ENCODE measurements around the gene ADCK1. TPM values are rescaled to one million over a fixed set of nuclear protein-coding genes. Genes with fewer than 3 reads are reported as not detected.
A peak's percentile ranks its signal among the peaks of the same experiment; 100 is the strongest.

Gene ADCK1
- total and polyA plus RNA-seq, 9 of the 15 experiments (the other 6 are each of a cell fraction or from before 2014, with no cell fraction given) = 2.8 to 8.9 (median 4.3) TPM

DNA sequence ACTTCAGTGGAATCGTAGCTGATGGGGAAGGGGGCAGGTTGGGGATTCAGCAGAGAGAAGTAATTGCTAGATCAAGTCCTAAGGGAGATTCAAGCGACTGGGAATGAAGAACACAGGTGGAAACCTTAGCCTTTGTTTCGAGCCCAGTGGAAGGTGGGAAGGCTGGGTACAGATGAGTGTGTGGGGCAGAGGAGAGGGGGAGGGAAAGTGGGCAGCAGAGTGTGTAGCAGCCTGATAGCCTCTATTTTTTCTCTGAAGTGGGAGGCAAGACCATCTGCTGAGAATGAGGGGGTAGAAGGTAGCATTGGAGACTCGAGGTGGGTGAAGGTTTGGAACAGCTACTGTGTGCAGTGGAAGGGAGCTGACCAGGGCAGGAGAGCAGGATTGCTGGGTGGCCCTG is 91.0 kb downstream of the ADCK1 start:
- H3K4me2 ChIP-seq (ENCODE audit: insufficient read depth, low read length) = no peak overlapping the region
- DNase-seq (ENCODE audit: extremely low read depth in 1 of 4, low spot score in 3 of 4) = no peak
- H3K79me2 ChIP-seq (ENCODE audit: control insufficient read depth, insufficient read depth, low read length) = no peaks in the 10 kb centered on the region
- BruUV-seq (replicated peaks) = no TSS peak
- ChIA-PET CTCF (ENCODE audit: low intra/inter-chr PET ratio) (no interaction called here), POLR2A (interaction anchor here (1.0 kb wide), 1 partner anchor 18 kb away, joined by 3 read pairs; no protein-coding TSS in a partner anchor)
- H3K4me1 ChIP-seq (replicated peaks in 1 of 2; ENCODE audit: control insufficient read depth in 2 of 2, insufficient read depth in 2 of 2, low read length in 2 of 2) = peaks cover 8 to 26% of the 10 kb centered on the region in 2 experiments; a peak in 4 of 5 replicates
- peaks cover 3% of the 10 kb centered on the region; the same call in 1 of the 2 replicates for H3K9me3 ChIP-seq (replicated peaks; ENCODE audit: control insufficient read depth, insufficient read depth, low read depth, low read length)
- in situ Hi-C loops (cut with MboI) = no loop called here
- no peak for TF ChIP-seq KDM5B (IDR thresholded peaks at IDR 0.05; ENCODE audit: insufficient replicate concordance, low read depth, low read length)
- no peaks in the 10 kb centered on the region for H3K9me1 ChIP-seq (ENCODE audit: control insufficient read depth, insufficient read depth, low read length)
- H2AFZ ChIP-seq (ENCODE audit: low read depth, low read length) = no peak overlapping the region
- H3K36me3 ChIP-seq (ENCODE audit: control insufficient read depth, insufficient read depth, low read length) = peaks cover 6% of the 10 kb centered on the region; the same call in 1 of the 3 replicates
- FAIRE-seq = no peak
- H3K27ac ChIP-seq (ENCODE audit: extremely low read depth, low read depth, low read length) = no peak overlapping the region
- no peak overlapping the region for H3K4me3 ChIP-seq
- H3K9ac ChIP-seq (ENCODE audit: insufficient read depth in 1 of 2, low read depth in 2 of 2, low read length in 2 of 2) = no peak overlapping the region
- 52% methylated on average over 4 of the region's 4 CpGs for WGBS (ENCODE audit: insufficient coverage, low coverage, missing lambda C conversion rate)
- no peak for ATAC-seq
- H4K20me1 ChIP-seq (replicated peaks; ENCODE audit: control insufficient read depth, insufficient read depth, low read length) = no peaks in the 10 kb centered on the region
- H3K27me3 ChIP-seq (ENCODE audit: control insufficient read depth in 2 of 2, insufficient read depth in 2 of 2, low read length in 2 of 2) = no peaks in the 10 kb centered on the region
- intact Hi-C loops (cut with micrococcal nuclease) = no loop called here

DNA sequence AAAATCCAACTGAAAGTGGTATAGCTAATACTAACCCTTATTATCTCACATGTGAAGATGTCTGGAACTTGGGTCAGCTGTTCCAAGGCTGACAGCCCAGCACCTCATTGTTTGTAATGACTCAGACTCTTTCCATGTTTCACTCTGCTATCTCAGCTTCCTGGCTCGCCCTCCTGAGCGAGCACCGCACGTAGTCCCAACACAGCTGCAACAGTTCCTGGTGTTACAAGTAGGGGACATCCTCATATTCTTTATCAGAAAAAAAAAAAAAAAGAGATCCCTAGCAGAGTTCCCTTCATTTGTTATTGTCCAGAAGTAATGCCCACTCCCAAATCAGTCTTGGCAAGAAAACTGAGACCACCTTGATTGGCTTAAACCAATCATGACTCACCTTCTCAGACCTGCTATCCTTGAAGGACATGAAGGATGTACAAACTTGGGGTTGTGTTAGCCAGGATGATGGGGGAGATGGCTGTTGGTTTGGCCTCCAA is 92.5 kb downstream of the ADCK1 start:
- peaks cover 6% of the 10 kb centered on the region; the same call in 1 of the 3 replicates for H3K36me3 ChIP-seq (ENCODE audit: control insufficient read depth, insufficient read depth, low read length)
- peak; percentile 39 to 75 (median 48) for DNase-seq (ENCODE audit: extremely low read depth in 1 of 4, low spot score in 3 of 4)
- intact Hi-C loops (cut with micrococcal nuclease) (no loop called here), in situ Hi-C loops (cut with MboI) (no loop called here)
- H3K27ac ChIP-seq (ENCODE audit: extremely low read depth, low read depth, low read length) = peak overlapping the region; percentile 85
- H3K4me2 ChIP-seq (ENCODE audit: insufficient read depth, low read length) = peak overlapping the region; percentile 73
- peaks cover 3 to 25% of the 10 kb centered on the region in 2 experiments; a peak in 4 of 5 replicates for H3K4me1 ChIP-seq (replicated peaks in 1 of 2; ENCODE audit: control insufficient read depth in 2 of 2, insufficient read depth in 2 of 2, low read length in 2 of 2)
- ATAC-seq = peak; percentile 95
- H2AFZ ChIP-seq (ENCODE audit: low read depth, low read length) = peak overlapping the region; percentile 71
- H3K9me3 ChIP-seq (replicated peaks; ENCODE audit: control insufficient read depth, insufficient read depth, low read depth, low read length) = peaks cover 3% of the 10 kb centered on the region; the same call in 1 of the 2 replicates
- no peak overlapping the region for H3K4me3 ChIP-seq
- H3K9ac ChIP-seq (ENCODE audit: insufficient read depth in 1 of 2, low read depth in 2 of 2, low read length in 2 of 2) = peak overlapping the region in 1 of 2 experiments; percentile 1; a peak in 1 of 4 replicates
- no peaks in the 10 kb centered on the region for H3K27me3 ChIP-seq (ENCODE audit: control insufficient read depth in 2 of 2, insufficient read depth in 2 of 2, low read length in 2 of 2)
- no TSS peak for BruUV-seq (replicated peaks)
- no peaks in the 10 kb centered on the region for H3K9me1 ChIP-seq (ENCODE audit: control insufficient read depth, insufficient read depth, low read length)
- 0% methylated on average over 4 of the region's 4 CpGs for WGBS (ENCODE audit: insufficient coverage, low coverage, missing lambda C conversion rate)
- no peaks in the 10 kb centered on the region for H3K79me2 ChIP-seq (ENCODE audit: control insufficient read depth, insufficient read depth, low read length)
- ChIA-PET CTCF (ENCODE audit: low intra/inter-chr PET ratio) (no interaction called here), POLR2A (interaction anchor here (0.5 to 1.9 kb wide), 5 partner anchors 11 to 76 kb away, joined by 3 to 7 read pairs (median 4); no protein-coding TSS in a partner anchor)
- FAIRE-seq = peak; percentile 89
- no peaks in the 10 kb centered on the region for H4K20me1 ChIP-seq (replicated peaks; ENCODE audit: control insufficient read depth, insufficient read depth, low read length)
- TF ChIP-seq CBFA2T2 (conservative IDR thresholded peaks at IDR 0.05) (peak; percentile 47; the same call in 1 of the 2 replicates), NR2F6 (CRISPR knock-in tag; IDR thresholded peaks at IDR 0.05) (no peak), CBX8 (IDR thresholded peaks at IDR 0.05; ENCODE audit: borderline replicate concordance, extremely low read depth, low read depth, low read length, poor library complexity, severe bottlenecking) (no peak), SRSF1 (IDR thresholded peaks at IDR 0.05; ENCODE audit: low read depth, low read length) (no peak), SMARCA4 (IDR thresholded peaks at IDR 0.05) (0 out of 2 replicates have a peak, but pooled peaks have one; percentile 12), ATF1 (CRISPR knock-in tag; IDR thresholded peaks at IDR 0.05) (no peak), ATF1 (tag; IDR thresholded peaks at IDR 0.05) (0 out of 2 replicates have a peak, but pooled peaks have one; percentile 40), BACH1 (tag; IDR thresholded peaks at IDR 0.05) (no peak; the same call in 1 of the 2 replicates), ARID1B (IDR thresholded peaks at IDR 0.05) (peak; percentile 39; the same call in 1 of the 2 replicates), CBFA2T3 (IDR thresholded peaks at IDR 0.05) (peak; percentile 62)
- TF ChIP-seq, protein P1, sequence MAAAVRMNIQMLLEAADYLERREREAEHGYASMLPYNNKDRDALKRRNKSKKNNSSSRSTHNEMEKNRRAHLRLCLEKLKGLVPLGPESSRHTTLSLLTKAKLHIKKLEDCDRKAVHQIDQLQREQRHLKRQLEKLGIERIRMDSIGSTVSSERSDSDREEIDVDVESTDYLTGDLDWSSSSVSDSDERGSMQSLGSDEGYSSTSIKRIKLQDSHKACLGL (CRISPR knock-in tag; IDR thresholded peaks at IDR 0.05; ENCODE audit: borderline replicate concordance, poor library complexity, severe bottlenecking) = no peak
- TF ChIP-seq, protein P2, sequence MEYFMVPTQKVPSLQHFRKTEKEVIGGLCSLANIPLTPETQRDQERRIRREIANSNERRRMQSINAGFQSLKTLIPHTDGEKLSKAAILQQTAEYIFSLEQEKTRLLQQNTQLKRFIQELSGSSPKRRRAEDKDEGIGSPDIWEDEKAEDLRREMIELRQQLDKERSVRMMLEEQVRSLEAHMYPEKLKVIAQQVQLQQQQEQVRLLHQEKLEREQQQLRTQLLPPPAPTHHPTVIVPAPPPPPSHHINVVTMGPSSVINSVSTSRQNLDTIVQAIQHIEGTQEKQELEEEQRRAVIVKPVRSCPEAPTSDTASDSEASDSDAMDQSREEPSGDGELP (CRISPR knock-in tag; IDR thresholded peaks at IDR 0.05; ENCODE audit: borderline replicate concordance) = peak; percentile 94

Data from K562 (cell line).